ENCODE data around the gene STK10. TPM values are rescaled to one million over a fixed set of nuclear protein-coding genes. Genes with fewer than 3 reads are reported as not detected.

Gene STK10
- total and polyA plus RNA-seq, 9 of the 15 experiments (the other 6 are each of a cell fraction or from before 2014, with no cell fraction given), result 0.30 to 6.7 (median 2.4) TPM

- in situ Hi-C loops (cut with MboI), result loop anchor here (5.0 kb wide), 1 partner anchor 77 kb away; no protein-coding TSS in a partner anchor
Measured at GRCh38 chr5:172189693-172190296, 1.8 kb upstream of the STK10 start.

More at GRCh38 chr5:172189693-172190296, 1.8 kb upstream of the STK10 start:
- no peaks in the 10 kb centered on the region for H3K79me2 ChIP-seq (ENCODE audit: control insufficient read depth, insufficient read depth, low read length)
- no peaks in the 10 kb centered on the region for H3K36me3 ChIP-seq (ENCODE audit: control insufficient read depth, insufficient read depth, low read length)
- TF ChIP-seq ZNF512 (tag; IDR thresholded peaks at IDR 0.05) (peak; percentile 84), SOX6 (IDR thresholded peaks at IDR 0.05) (no peak)
- no peak overlapping the region for H3K9ac ChIP-seq (ENCODE audit: insufficient read depth in 1 of 2, low read depth in 2 of 2, low read length in 2 of 2)
- 0 out of 2 replicates have a peak, but pooled peaks cover 3% of the 10 kb centered on the region for H4K20me1 ChIP-seq (replicated peaks; ENCODE audit: control insufficient read depth, insufficient read depth, low read length)
- no peak overlapping the region for H3K4me2 ChIP-seq (ENCODE audit: insufficient read depth, low read length)
- BruUV-seq (replicated peaks), result no TSS peak
- FAIRE-seq, result no peak
- H3K4me3 ChIP-seq, result no peak overlapping the region
- ATAC-seq, result no peak
- intact Hi-C loops (cut with micrococcal nuclease), result loop anchor here (2.0 to 5.0 kb wide), 3 partner anchors 47 to 132 kb away; no protein-coding TSS in a partner anchor
- no peaks in the 10 kb centered on the region for H3K9me3 ChIP-seq (replicated peaks; ENCODE audit: control insufficient read depth, insufficient read depth, low read depth, low read length)
- no peaks in the 10 kb centered on the region for H3K27me3 ChIP-seq (ENCODE audit: control insufficient read depth in 2 of 2, insufficient read depth in 2 of 2, low read length in 2 of 2)
- CTCF ChIA-PET (ENCODE audit: low intra/inter-chr PET ratio), result interaction anchor here (0.9 to 2.4 kb wide), 2 partner anchors 83 kb away, joined by 3 to 26 read pairs; no protein-coding TSS in a partner anchor
- POLR2A ChIA-PET, result interaction anchor here (0.6 to 2.2 kb wide), 3 partner anchors 10 to 110 kb away, joined by 3 to 8 read pairs (median 3); no protein-coding TSS in a partner anchor
- no peak overlapping the region for H2AFZ ChIP-seq (ENCODE audit: low read depth, low read length)
- H3K4me1 ChIP-seq (replicated peaks in 1 of 2; ENCODE audit: control insufficient read depth in 2 of 2, insufficient read depth in 2 of 2, low read length in 2 of 2), result peaks cover 7 to 19% of the 10 kb centered on the region in 2 experiments; a peak in 3 of 5 replicates
- DNase-seq (ENCODE audit: extremely low read depth in 1 of 4, low spot score in 3 of 4), result no peak
- H3K27ac ChIP-seq (ENCODE audit: extremely low read depth, low read depth, low read length), result no peak overlapping the region
- H3K9me1 ChIP-seq (ENCODE audit: control insufficient read depth, insufficient read depth, low read length), result no peaks in the 10 kb centered on the region
- WGBS (ENCODE audit: insufficient coverage, low coverage, missing lambda C conversion rate), result 36% methylated on average over 2 of the region's 3 CpGs
